Lung (tissue), 12 donors: ENCODE data around the gene PDCD11. TPM values are rescaled to one million over a fixed set of nuclear protein-coding genes. Genes with fewer than 3 reads are reported as not detected.

Experiments
- ATAC-seq: fragments of 200-7000 bp; cut with Tn5 transposase; one replicate; pipeline ENCODE4 v1.9.1; 2020; ENCODE audit warnings: moderate number of reproducible peaks; ENCODE audit not compliant: insufficient read depth, low FRiP score
- DNase-seq, 3 donors: peaks; one replicate each; pipeline ENCODE4 v3.0.0-alpha.2; 2013 to 2017
- H3K27ac ChIP-seq, 2 donors: one replicate each; pipeline ENCODE4 v1.5.1; 2013; ENCODE audit warnings: mild to moderate bottlenecking in 2 of 2, moderate library complexity in 2 of 2, control low read depth in 1 of 2, inconsistent platforms in 1 of 2, low read depth in 1 of 2, low read length in 1 of 2
- H3K27me3 ChIP-seq, 3 donors: one replicate each; pipeline ENCODE4 v1.5.1; 2013; ENCODE audit warnings: low read length in 2 of 3; ENCODE audit not compliant: control insufficient read depth in 3 of 3, insufficient read depth in 3 of 3
- H3K36me3 ChIP-seq, 4 donors: one replicate each; pipeline ENCODE4 v1.5.1; 2013; ENCODE audit warnings: low read length in 4 of 4, mild to moderate bottlenecking in 1 of 4, moderate library complexity in 1 of 4; ENCODE audit not compliant: control insufficient read depth in 4 of 4, insufficient read depth in 4 of 4
- H3K4me1 ChIP-seq, 5 donors: one replicate each; pipeline ENCODE4 v1.5.1; 2013; ENCODE audit warnings: low read length in 5 of 5, mild to moderate bottlenecking in 2 of 5, moderate library complexity in 1 of 5; ENCODE audit not compliant: control insufficient read depth in 5 of 5, insufficient read depth in 5 of 5
- H3K4me3 ChIP-seq: one replicate; pipeline ENCODE4 v1.5.1; 2013; ENCODE audit warnings: mild to moderate bottlenecking, control low read depth, moderate library complexity
- H3K9ac ChIP-seq, 2 donors: one replicate each; pipeline ENCODE4 v1.5.1; 2013; ENCODE audit warnings: low read length in 2 of 2, control low read depth in 1 of 2; ENCODE audit not compliant: insufficient read depth in 1 of 2
- H3K9me3 ChIP-seq, 4 donors: one replicate each; pipeline ENCODE4 v1.5.1; 2013; ENCODE audit warnings: low read length in 3 of 4, mild to moderate bottlenecking in 1 of 4, moderate library complexity in 1 of 4; ENCODE audit not compliant: control insufficient read depth in 4 of 4, insufficient read depth in 3 of 4
- WGBS, 2 donors: extraction: QIAGEN DNeasy Blood & Tissue Kit; methylation state at CpG; one replicate each; pipeline ENCODE4 v1.1.7; 2013; 5-methylcytosine and 5-hydroxymethylcytosine counted together
- polyA plus RNA-seq, 2 donors: library from polyadenylated mRNA; stranded (reverse); fragments of 200-250 nt; gene quantifications; one replicate each; pipeline ENCODE4 v1.2.1, GENCODE V29; 2013
- total RNA-seq, 2 donors: library from RNA; depleted of rRNA in 1 of 2; stranded (reverse); fragments of >200 nt in 1 of 2; gene quantifications; one replicate each; pipeline ENCODE4 v1.2.1, GENCODE V29; 2014 to 2021
- TF ChIP-seq, protein P1 (sequence below): IDR thresholded peaks from 2 replicates; pipeline ENCODE4 v1.5.1; 2012; ENCODE audit warnings: mild to moderate bottlenecking; ENCODE audit errors: control extremely low read depth, extremely low read depth
- donor health status: control.
- donor health status: control.
- donor health status: Bipolar disorder and iron deficiency.
- donor health status: healthy.
- donor health status: DM: yes; HTN: yes; CAD: no.

PDCD11 gene
- total and polyA plus RNA-seq, 4 donors = 15.2 to 30.1 (median 20.2) TPM

DNA sequence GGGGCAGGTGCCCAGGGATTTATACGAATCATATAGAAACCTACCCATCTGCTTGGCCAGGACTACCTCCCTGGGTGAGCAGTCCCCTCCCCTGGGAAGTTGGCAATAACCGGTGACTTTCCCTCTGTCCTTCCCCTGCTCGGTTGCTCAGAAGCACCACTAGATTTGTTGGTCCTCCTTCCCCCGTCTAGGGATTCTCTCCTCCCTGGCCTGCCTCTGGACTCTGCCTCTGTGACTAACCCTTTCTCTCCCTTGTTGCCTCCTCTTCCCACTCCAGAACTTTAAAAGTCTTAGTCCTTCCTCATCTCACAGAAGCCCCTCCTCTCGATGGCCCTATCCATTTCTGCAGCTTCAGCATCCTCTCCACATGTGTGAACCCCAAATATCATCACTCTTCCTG, 72.8 kb downstream of the PDCD11 start:
- TF ChIP-seq, protein P1, sequence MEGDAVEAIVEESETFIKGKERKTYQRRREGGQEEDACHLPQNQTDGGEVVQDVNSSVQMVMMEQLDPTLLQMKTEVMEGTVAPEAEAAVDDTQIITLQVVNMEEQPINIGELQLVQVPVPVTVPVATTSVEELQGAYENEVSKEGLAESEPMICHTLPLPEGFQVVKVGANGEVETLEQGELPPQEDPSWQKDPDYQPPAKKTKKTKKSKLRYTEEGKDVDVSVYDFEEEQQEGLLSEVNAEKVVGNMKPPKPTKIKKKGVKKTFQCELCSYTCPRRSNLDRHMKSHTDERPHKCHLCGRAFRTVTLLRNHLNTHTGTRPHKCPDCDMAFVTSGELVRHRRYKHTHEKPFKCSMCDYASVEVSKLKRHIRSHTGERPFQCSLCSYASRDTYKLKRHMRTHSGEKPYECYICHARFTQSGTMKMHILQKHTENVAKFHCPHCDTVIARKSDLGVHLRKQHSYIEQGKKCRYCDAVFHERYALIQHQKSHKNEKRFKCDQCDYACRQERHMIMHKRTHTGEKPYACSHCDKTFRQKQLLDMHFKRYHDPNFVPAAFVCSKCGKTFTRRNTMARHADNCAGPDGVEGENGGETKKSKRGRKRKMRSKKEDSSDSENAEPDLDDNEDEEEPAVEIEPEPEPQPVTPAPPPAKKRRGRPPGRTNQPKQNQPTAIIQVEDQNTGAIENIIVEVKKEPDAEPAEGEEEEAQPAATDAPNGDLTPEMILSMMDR = no peak
- 60 to 68% methylated on average over 5 of the region's 5 CpGs for WGBS, 2 donors
- Histone ChIP-seq H3K27ac (no peak overlapping the region), H3K36me3 (no peaks in the 10 kb centered on the region), H3K4me3 (no peak overlapping the region), H3K9ac (no peak overlapping the region), H3K27me3 (no peaks in the 10 kb centered on the region), H3K4me1 (no peaks in the 10 kb centered on the region), H3K9me3 (no peaks in the 10 kb centered on the region)
- DNase-seq (no peak), ATAC-seq (no peak)

DNA sequence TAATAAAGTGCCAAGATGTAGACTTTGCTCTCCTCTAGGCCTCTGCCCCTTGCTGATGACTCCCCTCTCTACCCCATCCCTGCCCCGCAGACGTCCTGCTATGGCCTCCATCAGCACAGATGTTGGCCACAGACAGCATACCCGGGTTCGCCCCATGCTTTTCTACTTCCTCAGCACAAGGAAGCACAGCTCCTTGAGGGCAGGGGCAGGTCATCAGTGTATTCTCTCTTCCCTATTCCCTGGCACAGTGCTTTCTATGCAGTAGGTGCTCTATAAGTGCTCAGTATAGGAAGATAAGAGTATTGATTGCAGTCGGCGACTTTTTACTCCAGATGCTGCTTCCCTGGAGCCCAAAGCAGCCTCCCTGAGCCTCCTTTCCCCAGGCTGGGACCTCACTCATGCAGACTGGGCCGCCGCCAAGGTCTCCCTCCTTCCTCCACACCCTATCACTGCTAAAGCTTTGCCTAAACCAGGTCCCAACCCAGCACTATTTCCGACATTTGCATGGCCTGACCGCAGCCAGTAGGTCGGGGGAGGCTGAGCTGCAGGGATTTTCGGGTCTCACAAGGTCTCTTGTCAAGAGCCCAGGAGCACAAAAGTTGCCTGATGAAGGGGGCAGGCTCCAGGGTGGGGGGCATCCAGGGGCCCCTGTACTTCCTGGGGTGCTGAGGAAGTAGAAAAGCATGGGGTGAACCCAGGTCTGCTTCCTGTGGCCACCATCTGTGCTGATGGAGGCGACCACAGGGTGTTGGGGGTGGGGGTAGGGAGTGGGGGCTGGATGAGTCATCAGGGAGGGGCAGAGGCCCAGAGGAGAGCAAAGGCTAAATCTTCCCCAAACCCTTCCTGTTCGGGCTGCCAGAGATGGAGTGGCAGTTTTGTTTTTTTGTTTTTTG, 74.6 kb downstream of the PDCD11 start:
- Histone ChIP-seq H3K9me3 (no peaks in the 10 kb centered on the region), H3K4me3 (no peak overlapping the region), H3K36me3 (no peaks in the 10 kb centered on the region), H3K4me1 (no peaks in the 10 kb centered on the region), H3K9ac (no peak overlapping the region), H3K27me3 (no peaks in the 10 kb centered on the region), H3K27ac (peak overlapping the region in 1 of 2 donors; percentile 11)
- ATAC-seq (peak; percentile 74), DNase-seq (no peak)
- 41 to 56% methylated on average over 14 of the region's 14 CpGs for WGBS, 2 donors
- TF ChIP-seq, protein P1 = no peak

DNA sequence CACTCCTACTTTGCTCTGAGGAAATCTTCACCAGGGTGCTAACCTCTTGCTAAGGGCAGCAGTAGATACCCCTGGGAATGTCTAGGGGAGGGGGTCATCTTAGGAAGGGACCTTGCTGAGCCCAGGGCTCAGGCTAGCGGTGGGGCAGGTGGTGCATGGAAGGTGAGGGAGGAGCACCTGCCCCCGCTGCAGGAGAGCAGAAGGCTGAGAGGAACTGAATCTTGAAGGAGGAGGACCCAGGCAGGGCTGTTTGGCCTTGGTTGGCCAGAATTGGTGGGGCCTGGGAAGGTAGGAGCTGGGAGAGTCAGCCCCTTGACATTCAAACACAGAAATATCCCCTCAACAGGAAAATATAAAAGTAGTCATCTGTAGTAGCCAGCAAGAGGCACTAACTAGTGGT, 75.6 kb downstream of the PDCD11 start:
- Histone ChIP-seq H3K27me3 (no peaks in the 10 kb centered on the region), H3K9me3 (no peaks in the 10 kb centered on the region), H3K4me3 (no peak overlapping the region), H3K9ac (no peak overlapping the region), H3K4me1 (no peaks in the 10 kb centered on the region), H3K36me3 (no peaks in the 10 kb centered on the region), H3K27ac (peak overlapping the region in 1 of 2 donors; percentile 52)
- WGBS, 2 donors = 69 to 82% methylated on average over 2 of the region's 2 CpGs
- DNase-seq (no peak), ATAC-seq (no peak)
- TF ChIP-seq, protein P1 = no peak
